Uterus (tissue), 4 donors: ENCODE data around the gene PIP4K2A. TPM values are rescaled to one million over a fixed set of nuclear protein-coding genes. Genes with fewer than 3 reads are reported as not detected.

Experiments
- DNase-seq, 2 donors: peaks; one replicate each; pipeline ENCODE4 v3.0.0-alpha.2; 2019 to 2020
- H3K27ac ChIP-seq, 2 donors: fragments of 200-600 bp; sonication (generic); 1 replicate in 1 of 2; 2 replicates in 1 of 2; pipeline ENCODE4 v1.5.1; 2016 to 2018
- H3K27me3 ChIP-seq, 2 donors: fragments of 200-600 bp; sonication (generic); one replicate each; pipeline ENCODE4 v1.5.1; 2018 to 2019; ENCODE audit warnings: control low read depth in 1 of 2
- H3K36me3 ChIP-seq, 2 donors: fragments of 200-600 bp; sonication (generic); one replicate each; pipeline ENCODE4 v1.5.1; 2019; ENCODE audit warnings: control low read depth in 1 of 2
- H3K4me1 ChIP-seq, 2 donors: fragments of 200-600 bp; sonication (generic); one replicate each; pipeline ENCODE4 v1.5.1; 2018 to 2019; ENCODE audit warnings: control low read depth in 1 of 2
- H3K4me3 ChIP-seq, 2 donors: fragments of 200-600 bp; sonication (generic); 1 replicate in 1 of 2; 2 replicates in 1 of 2; pipeline ENCODE4 v1.5.1; 2018 to 2019; ENCODE audit warnings: mild to moderate bottlenecking in 1 of 2
- H3K9me3 ChIP-seq, 2 donors: fragments of 200-600 bp; sonication (generic); one replicate each; pipeline ENCODE4 v1.5.1; 2019; ENCODE audit warnings: control low read depth in 1 of 2
- POLR2A ChIP-seq, 2 donors: fragments of 450-650 bp; IDR thresholded peaks; one replicate each; pipeline ENCODE4 v1.6.1; 2016; ENCODE audit warnings: antibody characterized with exemption in 2 of 2, mild to moderate bottlenecking in 1 of 2, moderate library complexity in 1 of 2
- intact Hi-C: fragments of 100-400 bp; cut with DNase I; formaldehyde crosslinking; loops from one replicate; pipeline ENCODE4 v1.15.1; 2023; ENCODE audit warnings: low total_unique reads
- total RNA-seq, 4 donors: library from RNA; depleted of rRNA in 3 of 4; stranded (reverse); fragments of >200 nt in 3 of 4; gene quantifications; one replicate each; pipeline versions ENCODE4 v1.1.0 to v1.2.4, GENCODE V29; 2014 to 2023
- TF ChIP-seq, protein P1 (sequence below), 4 experiments: fragments of 200-600 bp in 2 of 4; fragments of 450-650 bp in 2 of 4; sonication (generic) in 2 of 4; IDR thresholded peaks; one replicate each; pipeline ENCODE4 v1.5.1; 2016 to 2019; ENCODE audit warnings: antibody characterized with exemption in 4 of 4, mild to moderate bottlenecking in 2 of 4, moderate library complexity in 1 of 4
- donor health status: DM: yes; HTN: yes; CAD: no.

Gene PIP4K2A
- total RNA-seq, 4 donors from 2014 or later: 17.4 to 42.4 (median 22.0) TPM

DNA sequence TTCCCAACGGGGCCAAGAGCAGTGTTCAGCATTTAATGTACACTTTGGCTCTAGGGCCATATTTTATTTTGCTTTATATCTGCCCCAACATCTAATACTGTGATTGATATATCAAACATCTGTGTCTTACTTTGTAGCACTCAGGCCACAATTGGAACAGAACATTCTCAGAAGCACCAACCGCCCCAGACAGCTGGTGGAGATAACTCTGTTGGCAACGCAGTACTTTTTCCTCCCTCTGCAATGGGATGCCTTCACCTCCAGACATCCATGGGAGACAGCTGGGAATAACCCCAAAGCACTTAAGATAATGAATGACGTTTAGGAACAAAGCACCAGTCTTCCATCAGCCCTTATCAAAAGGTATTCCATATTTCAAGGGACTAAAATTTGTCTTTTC lies 57.4 kb downstream of the PIP4K2A start:
- intact Hi-C loops: no loop called here
- TF ChIP-seq POLR2A (IDR thresholded peaks at IDR 0.05): no peak
- TF ChIP-seq, protein P1, sequence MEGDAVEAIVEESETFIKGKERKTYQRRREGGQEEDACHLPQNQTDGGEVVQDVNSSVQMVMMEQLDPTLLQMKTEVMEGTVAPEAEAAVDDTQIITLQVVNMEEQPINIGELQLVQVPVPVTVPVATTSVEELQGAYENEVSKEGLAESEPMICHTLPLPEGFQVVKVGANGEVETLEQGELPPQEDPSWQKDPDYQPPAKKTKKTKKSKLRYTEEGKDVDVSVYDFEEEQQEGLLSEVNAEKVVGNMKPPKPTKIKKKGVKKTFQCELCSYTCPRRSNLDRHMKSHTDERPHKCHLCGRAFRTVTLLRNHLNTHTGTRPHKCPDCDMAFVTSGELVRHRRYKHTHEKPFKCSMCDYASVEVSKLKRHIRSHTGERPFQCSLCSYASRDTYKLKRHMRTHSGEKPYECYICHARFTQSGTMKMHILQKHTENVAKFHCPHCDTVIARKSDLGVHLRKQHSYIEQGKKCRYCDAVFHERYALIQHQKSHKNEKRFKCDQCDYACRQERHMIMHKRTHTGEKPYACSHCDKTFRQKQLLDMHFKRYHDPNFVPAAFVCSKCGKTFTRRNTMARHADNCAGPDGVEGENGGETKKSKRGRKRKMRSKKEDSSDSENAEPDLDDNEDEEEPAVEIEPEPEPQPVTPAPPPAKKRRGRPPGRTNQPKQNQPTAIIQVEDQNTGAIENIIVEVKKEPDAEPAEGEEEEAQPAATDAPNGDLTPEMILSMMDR (IDR thresholded peaks at IDR 0.05): no peak
- Histone ChIP-seq H3K4me1 (peaks cover 0 to under 1% of the 10 kb centered on the region in 2 donors), H3K27me3 (no peaks in the 10 kb centered on the region), H3K36me3 (no peaks in the 10 kb centered on the region), H3K27ac (no peak overlapping the region), H3K4me3 (no peak overlapping the region), H3K9me3 (no peaks in the 10 kb centered on the region)
- no peak for DNase-seq

DNA sequence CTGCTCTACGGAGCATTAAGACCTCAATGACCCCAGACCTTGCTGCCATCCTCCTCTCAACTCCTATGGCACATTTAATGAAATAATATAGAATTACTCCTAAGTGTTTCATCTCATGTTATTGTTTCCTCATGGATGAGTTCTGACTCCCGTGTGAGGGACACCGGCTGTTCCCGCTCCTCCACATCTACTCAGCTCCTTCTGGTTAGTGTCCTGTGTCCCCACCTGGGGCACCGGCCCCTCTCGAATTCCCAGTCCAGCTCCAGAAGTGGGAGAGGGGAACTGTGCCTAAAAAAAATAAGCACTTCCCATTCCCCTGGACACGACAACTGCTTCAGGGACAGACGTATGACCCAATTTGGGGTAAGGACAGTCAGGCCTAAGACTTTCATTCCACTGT lies 58.3 kb downstream of the PIP4K2A start:
- H3K4me3 ChIP-seq: no peak overlapping the region

DNA sequence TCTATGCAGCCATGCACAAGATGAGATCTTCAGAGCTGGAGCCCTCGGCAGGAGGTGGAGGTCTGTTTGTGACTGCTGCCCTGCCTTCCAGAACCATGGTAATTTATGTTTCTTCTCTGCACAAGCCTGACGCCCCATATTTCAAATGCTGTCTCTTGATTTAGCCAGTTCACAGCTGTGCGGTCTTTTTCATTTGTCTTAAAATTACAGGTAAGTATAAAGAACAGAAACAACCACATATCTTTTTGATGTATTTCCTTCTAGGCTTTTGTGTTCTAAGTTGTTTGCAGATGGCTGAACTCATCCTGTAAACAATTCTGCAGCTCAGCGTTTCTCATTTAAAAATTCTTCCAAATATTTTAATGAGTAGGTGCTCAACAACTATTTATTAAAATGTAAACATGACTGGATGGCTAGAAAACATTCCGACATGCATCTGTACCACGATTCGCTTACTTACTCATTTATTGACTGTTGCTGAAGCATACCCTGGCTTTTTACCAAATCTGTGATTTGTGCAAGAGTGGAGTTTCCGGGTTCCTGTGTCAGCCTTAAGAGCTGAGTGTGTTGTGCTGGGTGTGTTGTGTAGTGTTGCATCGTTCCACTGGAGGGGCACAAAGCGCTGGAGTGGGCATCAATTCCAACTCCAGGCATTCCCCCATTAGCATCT lies 58.9 kb downstream of the PIP4K2A start:
- DNase-seq: no peak
- peaks cover 0 to 5% of the 10 kb centered on the region in 2 donors for H3K4me1 ChIP-seq

More for the DNA sequence above, 58.3 kb downstream of the PIP4K2A start:
- H3K36me3 ChIP-seq: no peaks in the 10 kb centered on the region
- no peaks in the 10 kb centered on the region for H3K27me3 ChIP-seq
- no peak overlapping the region for H3K27ac ChIP-seq
- no peak for TF ChIP-seq POLR2A (IDR thresholded peaks at IDR 0.05)
- TF ChIP-seq, protein P1 (IDR thresholded peaks at IDR 0.05): no peak
- peaks cover 0 to 5% of the 10 kb centered on the region in 2 donors for H3K4me1 ChIP-seq
- no peak for DNase-seq
- H3K9me3 ChIP-seq: no peaks in the 10 kb centered on the region
- intact Hi-C loops: no loop called here

DNA sequence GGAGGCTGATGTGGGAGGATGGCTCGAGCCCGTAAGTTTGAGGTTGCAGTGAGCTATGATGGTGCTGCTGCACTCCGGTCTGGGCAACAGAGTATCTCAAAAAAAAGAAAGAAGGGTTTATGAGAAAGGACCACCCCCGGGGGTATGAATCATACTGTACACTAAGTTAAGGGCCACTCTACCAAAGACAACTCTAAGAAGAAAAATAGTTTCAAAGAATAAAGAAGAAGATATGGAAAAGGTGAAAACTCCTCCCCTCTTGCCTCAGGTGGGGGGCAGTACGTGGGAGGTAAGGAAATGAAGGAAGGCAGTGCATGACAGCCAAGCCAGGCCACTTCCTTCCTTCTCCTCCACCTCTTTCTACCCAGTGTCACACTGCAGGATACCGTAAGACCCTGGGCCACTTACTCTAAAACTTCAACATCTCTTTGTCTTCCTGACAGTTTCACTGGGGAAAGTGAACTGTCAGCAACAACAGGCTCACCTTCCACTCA lies 61.3 kb downstream of the PIP4K2A start:
- TF ChIP-seq, protein P1 (IDR thresholded peaks at IDR 0.05): no peak
- no peak for TF ChIP-seq POLR2A (IDR thresholded peaks at IDR 0.05)
- H3K4me1 ChIP-seq: peaks cover 0 to 5% of the 10 kb centered on the region in 2 donors
- no peaks in the 10 kb centered on the region for H3K9me3 ChIP-seq
- no peak for DNase-seq
- no peaks in the 10 kb centered on the region for H3K36me3 ChIP-seq
- no peak overlapping the region for H3K27ac ChIP-seq
- intact Hi-C loops: no loop called here
- H3K27me3 ChIP-seq: no peaks in the 10 kb centered on the region
- H3K4me3 ChIP-seq: no peak overlapping the region

More for the DNA sequence above, 58.9 kb downstream of the PIP4K2A start:
- no peaks in the 10 kb centered on the region for H3K36me3 ChIP-seq
- intact Hi-C loops: no loop called here
- H3K4me3 ChIP-seq: no peak overlapping the region
- H3K27me3 ChIP-seq: no peaks in the 10 kb centered on the region
- H3K9me3 ChIP-seq: no peaks in the 10 kb centered on the region
- H3K27ac ChIP-seq: no peak overlapping the region
- no peak for TF ChIP-seq POLR2A (IDR thresholded peaks at IDR 0.05)
- TF ChIP-seq, protein P1 (IDR thresholded peaks at IDR 0.05): no peak

DNA sequence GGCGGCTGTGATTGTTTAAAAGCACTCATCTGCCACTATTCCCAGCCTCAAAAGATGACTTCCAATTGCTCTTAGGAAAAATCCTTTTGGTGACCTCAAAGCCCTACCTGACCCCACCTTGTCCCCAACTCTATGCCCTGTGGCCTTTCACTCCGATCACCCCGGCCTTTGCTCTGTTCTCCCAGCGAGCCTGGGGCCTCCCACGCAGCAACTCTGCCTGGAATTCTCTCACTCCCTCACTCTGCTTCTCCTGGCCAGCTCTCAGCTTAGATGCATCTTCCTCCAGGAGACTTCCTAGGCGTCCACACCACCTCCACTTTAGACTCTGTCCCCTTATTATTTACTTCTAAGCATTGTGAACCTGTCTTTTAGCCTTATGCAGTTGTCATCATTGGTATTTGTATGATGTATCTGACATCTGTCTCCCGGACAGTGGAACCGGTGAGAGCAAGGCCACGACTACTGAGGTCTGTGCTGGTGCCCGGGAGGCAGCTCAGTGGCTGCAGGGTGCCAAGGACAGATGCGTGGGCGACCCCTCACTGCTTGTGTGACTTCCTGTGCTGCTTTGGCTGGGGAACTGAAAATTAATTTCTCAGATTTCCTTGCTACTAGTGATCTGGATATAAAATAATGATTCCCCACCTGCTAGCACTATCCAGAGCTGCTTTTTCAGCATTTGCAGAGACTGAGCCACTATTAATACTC lies 63.0 kb downstream of the PIP4K2A start:
- DNase-seq: no peak
- TF ChIP-seq, protein P1 (IDR thresholded peaks at IDR 0.05): no peak
- no peak for TF ChIP-seq POLR2A (IDR thresholded peaks at IDR 0.05)
- Histone ChIP-seq H3K27me3 (no peaks in the 10 kb centered on the region), H3K27ac (no peak overlapping the region), H3K36me3 (no peaks in the 10 kb centered on the region), H3K9me3 (no peaks in the 10 kb centered on the region), H3K4me1 (peaks cover 5 to 7% of the 10 kb centered on the region in 2 donors), H3K4me3 (no peak overlapping the region)
- intact Hi-C loops: no loop called here
